Ishikawa (cell line): ENCODE data around the gene CPSF4L.

ENCODE experiments used
- CEBPB ChIP-seq: IDR thresholded peaks from 2 replicates; pipeline ENCODE4 v1.6.1; 2012
- CREB1 ChIP-seq: IDR thresholded peaks from 2 replicates; pipeline ENCODE4 v1.6.1; 2012; ENCODE audit warnings: low read depth
- EGR1 ChIP-seq: IDR thresholded peaks from 2 replicates; pipeline ENCODE4 v1.6.1; 2012
- EP300 ChIP-seq: IDR thresholded peaks from 2 replicates; pipeline ENCODE4 v1.6.1; 2012; ENCODE audit warnings: borderline replicate concordance
- FOXM1 ChIP-seq: IDR thresholded peaks from 2 replicates; pipeline ENCODE4 v1.6.1; 2012; ENCODE audit warnings: low read depth, borderline replicate concordance
- MAX ChIP-seq: IDR thresholded peaks from 2 replicates; pipeline ENCODE4 v1.6.1; 2012
- NFIC ChIP-seq: IDR thresholded peaks from 2 replicates; pipeline ENCODE4 v1.6.1; 2012
- RAD21 ChIP-seq: IDR thresholded peaks from 2 replicates; pipeline ENCODE4 v1.6.1; 2012; ENCODE audit warnings: low read depth
- REST ChIP-seq: IDR thresholded peaks from 2 replicates; pipeline ENCODE4 v1.6.1; 2012; ENCODE audit warnings: low read depth, mild to moderate bottlenecking
- TAF1 ChIP-seq: IDR thresholded peaks from 2 replicates; pipeline ENCODE4 v1.6.1; 2012; ENCODE audit warnings: low read depth, mild to moderate bottlenecking
- TCF12 ChIP-seq: IDR thresholded peaks from 2 replicates; pipeline ENCODE4 v1.6.1; 2012; ENCODE audit warnings: low read depth
- TEAD4 ChIP-seq: IDR thresholded peaks from 2 replicates; pipeline ENCODE4 v1.6.1; 2012
- USF1 ChIP-seq: IDR thresholded peaks from 2 replicates; pipeline ENCODE4 v1.6.1; 2012
- YY1 ChIP-seq: IDR thresholded peaks from 2 replicates; pipeline ENCODE4 v1.6.1; 2012; ENCODE audit warnings: low read depth
- ZBTB7A ChIP-seq: IDR thresholded peaks from 2 replicates; pipeline ENCODE4 v1.6.1; 2012; ENCODE audit warnings: low read depth

Gene CPSF4L

GRCh38 chr17:73247726-73248125 is 14.0 kb downstream of the CPSF4L start:
- TF ChIP-seq ZBTB7A: no peak
- no peak for TF ChIP-seq CEBPB

GRCh38 chr17:73240561-73240960 is 21.1 kb downstream of the CPSF4L start:
- TF ChIP-seq CREB1 (no peak), FOXM1 (no peak), EP300 (no peak), EGR1 (no peak), REST (no peak), YY1 (no peak), MAX (no peak), TCF12 (no peak), TAF1 (no peak), USF1 (no peak), TEAD4 (no peak), RAD21 (no peak), CEBPB (no peak), ZBTB7A (no peak), NFIC (no peak)

- TF ChIP-seq NFIC (no peak), YY1 (no peak), ZBTB7A (no peak), FOXM1 (no peak), TCF12 (no peak), TEAD4 (no peak), REST (no peak), EGR1 (no peak), RAD21 (no peak)
Measured at GRCh38 chr17:73237714-73238113, 24.0 kb downstream of the CPSF4L start.

- TF ChIP-seq YY1 (no peak), TAF1 (no peak), RAD21 (no peak), CEBPB (no peak), USF1 (no peak), TCF12 (no peak), EGR1 (no peak), CREB1 (no peak)
Measured at GRCh38 chr17:73234736-73235135, 26.9 kb downstream of the CPSF4L start.

- TF ChIP-seq MAX (peak; percentile 34; the same call in 1 of the 2 replicates), TCF12 (no peak), ZBTB7A (peak; percentile 100), RAD21 (no peak), TEAD4 (no peak), TAF1 (peak; percentile 16; the same call in 1 of the 2 replicates), EGR1 (no peak), EP300 (no peak), USF1 (no peak)
Measured at GRCh38 chr17:73232587-73233373, 28.9 kb downstream of the CPSF4L start.
